GM19025 (cell line): ENCODE measurements around the gene DHX9.

Experiments used
- ATAC-seq: cut with Tn5 transposase; IDR thresholded peaks from one replicate; pipeline ENCODE4 v1.9.1; 2021; ENCODE audit warnings: mild to moderate bottlenecking, low read depth, moderate library complexity; ENCODE audit not compliant: unreplicated experiment

Gene DHX9

DNA sequence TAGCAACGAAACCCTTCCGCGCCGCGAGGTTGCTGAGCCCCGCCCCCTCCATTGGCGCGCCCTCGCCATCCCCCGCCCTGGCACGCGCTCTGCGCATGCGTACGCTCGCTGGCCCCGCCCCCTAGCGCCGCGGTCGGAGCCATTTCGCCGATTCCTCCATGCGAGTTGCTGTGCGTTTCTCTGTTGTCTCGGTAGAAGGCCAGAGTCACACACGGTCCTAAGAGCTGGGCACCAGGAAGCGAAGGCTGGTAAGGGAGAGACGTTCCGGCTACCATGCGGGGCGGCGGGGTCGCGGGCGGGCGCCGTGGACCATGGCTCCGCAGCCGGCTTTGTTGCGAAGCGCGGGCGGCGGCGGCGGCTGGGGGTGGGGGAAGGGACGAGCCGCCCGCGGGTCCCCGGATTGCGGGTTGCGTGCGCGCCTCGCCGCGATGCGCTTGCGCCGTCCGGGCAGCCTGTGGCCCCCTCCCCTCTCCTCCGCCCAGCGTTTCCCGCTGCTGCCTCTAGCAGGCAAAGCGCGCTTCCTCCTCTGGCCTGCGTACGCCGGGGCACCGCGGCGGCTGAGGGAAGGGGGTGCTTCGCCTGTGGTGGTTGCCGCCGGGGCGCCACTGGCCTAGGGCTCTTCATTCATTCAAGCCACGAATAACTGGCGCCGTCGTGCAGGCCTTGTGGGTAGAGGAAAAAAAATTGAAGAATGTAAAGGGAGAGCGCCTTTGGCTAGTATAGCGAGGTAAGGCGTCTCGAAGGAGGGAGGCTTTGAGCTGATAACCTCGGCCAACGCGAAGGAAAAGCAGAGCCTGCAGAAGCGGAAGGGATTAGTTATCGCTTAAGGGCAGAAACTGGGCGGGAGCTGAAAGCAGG, at the start of gene DHX9:
DHX9 (plus strand) TSS at position 139 of the 858 bp plus-strand sequence. CDS start 3,220 bp downstream, outside the sequence.
- peak; percentile 76 for ATAC-seq

DNA sequence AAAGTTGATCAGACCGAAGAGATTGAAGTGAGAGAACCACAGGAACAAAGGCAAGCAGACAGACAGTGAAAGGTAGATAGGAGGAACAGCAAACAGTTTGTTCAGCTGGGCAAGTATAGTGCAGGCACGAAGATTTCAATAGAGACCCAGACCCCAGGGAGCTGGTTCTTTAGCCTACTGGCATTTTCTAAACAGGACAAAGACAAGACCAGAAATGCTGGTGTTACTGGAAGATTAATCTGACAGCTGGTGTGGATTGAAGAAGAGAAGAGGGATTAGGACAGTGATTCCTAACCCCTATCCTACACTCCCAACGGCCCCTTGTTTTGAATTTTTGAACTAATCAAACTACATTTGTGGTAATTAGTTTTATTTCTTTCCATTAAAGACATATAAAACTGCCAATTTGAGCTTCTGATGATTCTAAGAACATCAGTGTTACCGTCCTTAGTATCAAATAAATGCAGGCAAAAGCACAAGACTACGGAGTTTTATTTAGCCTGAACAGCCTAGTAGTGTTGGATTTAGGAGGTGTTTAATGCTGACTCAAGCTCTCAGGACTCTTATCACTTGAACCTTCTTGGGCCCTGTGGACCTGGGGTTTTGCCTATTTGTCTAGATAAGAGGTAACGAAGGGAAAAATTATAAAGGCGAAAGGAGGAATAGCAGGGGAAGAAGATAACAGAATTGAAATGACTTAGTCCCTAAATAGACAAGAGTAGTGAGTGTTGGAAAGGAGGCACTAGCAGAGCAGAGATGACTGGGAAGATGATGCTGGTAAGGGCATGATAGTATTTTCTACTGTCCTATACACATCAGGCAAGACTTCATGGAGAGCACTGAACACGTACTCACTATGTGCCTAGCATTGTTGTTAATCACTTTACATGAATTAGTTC, 47.6 kb upstream of the DHX9 start:
- no peak for ATAC-seq

DNA sequence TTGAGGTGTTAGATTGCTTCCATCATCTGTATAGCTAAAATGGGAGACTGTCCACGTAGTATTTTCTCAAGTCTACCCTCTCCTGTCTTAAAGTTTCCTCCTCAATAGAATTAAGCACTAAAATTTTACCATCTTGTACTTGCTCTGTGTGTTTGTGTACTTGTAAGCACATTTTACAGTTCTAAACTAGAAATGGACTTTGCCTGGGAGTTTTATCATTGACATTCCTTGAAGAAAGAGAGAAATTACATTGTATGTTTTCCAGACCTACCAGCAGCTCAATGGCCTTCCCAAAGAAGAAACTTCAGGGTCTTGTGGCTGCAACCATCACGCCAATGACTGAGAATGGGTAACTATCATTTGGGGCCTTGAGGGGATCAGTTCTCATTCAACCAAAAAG, 45.1 kb upstream of the DHX9 start:
- no peak for ATAC-seq

DNA sequence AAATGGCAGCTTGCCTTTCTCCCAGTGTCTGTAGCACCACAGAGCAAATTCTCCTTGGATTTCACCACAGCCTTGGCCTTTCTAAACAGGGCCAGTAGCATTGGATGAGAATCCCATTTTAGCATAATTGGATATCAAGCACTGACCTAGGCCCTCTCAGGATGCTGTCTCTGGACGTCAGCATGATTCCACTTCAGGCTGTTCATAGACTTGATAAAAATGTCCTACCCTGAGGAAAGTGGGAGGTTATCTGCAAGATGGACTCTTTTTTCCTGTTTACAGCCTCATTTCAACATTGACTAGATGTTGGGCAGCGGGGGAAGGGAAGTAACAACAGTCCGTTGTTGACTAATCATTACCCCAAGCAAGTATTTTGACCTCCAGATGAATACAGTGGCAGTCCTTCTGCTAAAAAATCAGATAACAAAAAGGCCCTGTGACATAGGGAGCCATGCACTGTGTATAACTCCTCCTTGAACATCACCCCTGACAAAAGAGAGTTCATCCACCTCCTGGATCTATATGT, 44.4 kb upstream of the DHX9 start:
- no peak for ATAC-seq

DNA sequence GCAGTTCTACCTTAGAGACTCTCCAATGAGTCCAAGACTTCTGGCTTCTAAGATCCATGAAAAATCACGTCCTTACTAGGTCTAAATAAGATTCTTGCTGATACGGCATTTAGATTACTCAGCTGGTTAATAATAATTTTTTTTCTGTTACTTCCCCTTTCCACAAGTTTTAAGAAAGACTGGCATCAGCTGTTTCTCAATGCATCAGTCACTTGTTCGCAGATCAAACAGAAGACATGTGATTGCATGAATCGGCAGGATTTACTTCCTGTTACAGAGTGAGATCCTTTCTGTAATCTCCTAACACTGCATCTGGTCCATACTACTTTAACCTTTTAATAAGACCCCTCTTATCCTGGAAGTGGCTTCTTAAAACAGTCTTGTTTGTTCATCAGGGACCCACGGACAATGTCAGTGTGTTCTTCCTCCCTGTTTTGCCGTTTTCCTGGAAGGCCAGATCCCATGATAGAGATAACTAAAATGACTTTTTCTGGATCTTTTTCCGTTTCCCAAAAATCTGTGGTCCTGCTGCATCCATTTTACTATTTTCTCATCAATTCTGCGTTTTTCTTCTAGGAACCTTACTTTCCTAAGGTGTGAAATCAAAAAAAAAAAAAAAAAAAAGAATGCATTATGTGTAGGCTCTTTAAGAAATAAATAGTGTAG, 43.5 kb upstream of the DHX9 start:
- no peak for ATAC-seq

DNA sequence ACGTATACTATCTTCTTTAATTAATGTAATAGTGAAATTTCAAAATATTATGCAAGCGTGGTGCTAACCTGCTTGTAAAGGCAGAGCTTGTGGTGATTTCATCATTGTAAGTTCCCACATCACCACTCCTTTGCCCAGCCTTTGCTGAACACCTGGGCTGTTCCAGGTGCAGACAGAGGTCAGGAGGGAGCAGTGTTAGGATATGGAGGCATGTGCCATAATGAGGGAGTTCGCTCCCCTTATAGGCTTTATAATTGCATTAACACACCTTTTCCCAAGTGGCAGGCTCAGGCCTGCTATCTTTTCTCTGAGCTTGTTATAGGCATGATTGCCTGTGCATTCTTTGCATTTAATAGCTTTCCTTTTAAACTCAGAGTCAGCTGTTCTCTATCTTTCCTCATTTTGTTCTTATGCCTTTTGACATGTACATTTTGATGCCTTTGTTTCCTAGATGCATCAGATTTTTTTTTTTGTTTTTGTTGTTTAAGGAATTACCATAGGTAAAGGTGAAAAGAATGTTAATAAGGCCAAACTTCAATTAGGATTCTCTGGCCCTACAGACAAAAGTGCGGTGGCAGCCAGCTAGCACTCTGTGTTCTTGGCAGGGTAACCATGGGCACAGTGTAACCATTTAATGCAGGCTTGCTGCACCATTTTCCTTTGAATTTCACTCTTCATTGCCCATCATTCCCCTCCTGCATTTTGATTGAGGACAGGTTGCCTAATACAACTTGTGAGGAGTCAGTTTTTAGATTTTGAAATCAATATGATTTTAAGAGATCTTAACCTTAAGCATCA, 36.9 kb upstream of the DHX9 start:
- no peak for ATAC-seq

DNA sequence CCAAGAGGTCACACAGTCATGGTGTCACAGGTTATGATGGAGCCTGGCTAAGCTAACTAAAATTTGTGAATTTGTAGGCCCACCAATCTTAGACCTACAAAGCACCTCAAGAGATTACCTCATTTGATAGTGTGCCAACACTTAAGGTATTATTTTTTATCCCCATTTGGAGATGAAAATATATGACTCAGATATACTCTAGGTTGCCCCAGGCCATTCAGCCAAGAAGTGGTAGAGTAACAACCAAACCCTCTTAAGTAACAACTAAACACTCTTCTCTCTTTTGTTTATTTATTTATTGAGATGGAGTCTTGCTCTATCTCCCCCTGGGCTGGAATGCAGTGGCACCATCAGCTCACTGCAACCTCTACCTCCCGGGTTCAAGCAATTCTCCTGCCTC, 35.3 kb upstream of the DHX9 start:
- no peak for ATAC-seq

DNA sequence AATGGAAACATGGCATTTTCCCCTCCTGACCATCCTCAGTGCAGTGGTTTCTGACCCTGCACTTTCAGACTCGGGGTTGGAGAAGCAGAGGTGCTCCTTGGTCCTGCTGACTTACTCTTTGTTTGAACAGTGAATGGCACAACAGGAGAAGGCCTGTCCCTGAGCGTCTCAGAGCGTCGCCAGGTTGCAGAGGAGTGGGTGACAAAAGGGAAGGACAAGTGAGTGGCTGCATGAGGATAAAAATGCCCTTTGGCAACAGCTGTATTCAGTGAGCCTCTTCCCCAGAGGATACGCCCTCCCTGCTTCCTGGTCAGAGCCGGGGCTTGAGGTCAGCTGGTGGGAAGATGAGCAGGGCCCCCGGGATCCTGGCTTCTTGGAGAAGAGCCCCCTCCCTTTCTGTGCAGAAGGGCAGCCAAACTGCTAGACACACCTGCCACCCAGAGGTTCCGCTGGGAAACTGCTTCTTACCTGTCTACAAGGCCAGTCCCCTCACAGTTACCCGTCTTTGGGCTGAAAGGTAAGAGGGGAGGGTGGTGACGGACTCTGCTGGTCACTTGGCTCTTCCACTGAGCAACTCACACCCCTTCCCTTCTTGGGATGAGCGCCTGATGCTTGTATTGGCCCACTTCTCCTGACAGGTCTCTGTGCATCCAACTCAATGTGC, 33.0 kb upstream of the DHX9 start:
- ATAC-seq: no peak

DNA sequence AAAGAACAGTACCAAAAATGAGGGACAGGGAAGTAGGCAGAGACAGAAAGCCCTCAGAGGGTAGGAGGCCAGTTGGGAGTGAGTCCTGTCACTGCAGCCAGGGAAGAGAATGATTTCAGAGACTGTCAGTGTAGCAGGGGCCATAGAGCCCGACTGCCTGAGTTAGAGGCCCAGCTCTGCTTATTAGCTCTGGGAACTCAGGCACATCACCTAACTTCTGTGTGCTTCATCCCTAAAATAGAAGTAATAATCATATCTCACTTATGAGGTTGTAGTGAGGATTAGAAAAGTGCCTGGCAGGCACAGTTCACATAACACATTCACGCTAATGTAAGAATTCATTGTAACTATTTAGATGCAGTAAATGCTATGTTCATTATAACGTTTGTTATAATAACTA, 31.2 kb upstream of the DHX9 start:
- no peak for ATAC-seq

DNA sequence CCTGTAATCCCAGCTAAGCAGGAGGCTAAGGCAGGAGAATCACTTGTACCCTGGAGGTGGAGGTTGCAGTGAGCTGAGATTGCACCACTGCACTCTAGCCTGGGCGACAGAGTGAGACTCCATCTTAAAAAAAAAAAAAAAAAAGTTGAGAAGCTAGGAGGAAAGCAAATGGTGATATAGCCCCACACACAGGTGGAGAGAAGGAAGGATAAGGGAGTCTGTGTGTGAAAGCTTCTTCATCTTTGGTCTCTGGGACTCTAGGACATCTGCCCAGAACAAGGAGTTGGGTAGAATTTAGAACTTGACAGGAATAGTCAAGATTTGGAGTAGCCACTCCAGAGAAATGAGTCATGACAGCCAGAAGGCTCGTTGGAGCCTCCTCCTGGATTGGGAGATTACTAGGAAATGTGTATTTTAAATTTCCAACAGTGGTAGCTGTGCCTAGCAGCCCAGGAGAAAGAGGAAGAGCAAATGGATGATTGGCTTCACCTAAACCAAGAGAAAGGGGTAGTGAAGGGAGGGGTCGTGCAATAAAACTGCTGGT, 29.7 kb upstream of the DHX9 start:
- no peak for ATAC-seq

DNA sequence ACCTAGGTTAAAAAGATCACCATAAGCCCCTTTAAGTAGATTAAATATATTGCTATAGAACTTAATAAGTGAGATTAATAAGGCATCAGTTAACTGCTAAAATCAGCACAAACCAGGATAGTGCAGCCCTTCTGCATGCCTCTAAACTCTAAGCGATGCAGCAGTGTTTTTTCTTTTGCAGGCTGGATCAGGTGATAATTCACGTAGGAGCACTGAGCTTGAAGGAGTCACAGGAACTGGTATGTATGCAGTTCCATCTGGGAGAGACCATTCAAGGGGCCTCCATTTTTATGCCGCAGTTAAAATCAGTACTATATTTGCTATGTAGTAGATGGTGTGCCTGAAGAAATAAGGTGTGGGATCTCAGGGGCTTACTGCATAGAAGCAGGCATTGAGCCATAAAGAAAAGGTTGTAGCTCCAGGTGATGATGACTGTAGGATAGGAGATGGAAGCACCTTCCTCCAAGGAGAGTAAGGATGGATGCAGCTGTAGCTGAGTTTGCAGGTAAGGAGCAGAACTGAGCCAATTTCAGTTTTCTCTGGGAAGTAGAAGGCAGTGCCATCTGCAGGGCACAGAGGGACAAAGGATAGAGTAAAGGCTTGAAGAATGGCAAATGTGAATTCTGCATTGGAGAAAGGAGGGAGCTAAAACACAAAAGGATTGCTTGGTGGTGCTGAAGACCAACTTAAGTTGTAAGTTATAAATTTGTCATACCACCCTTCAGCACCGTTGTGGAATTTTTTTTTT, 27.0 kb upstream of the DHX9 start:
- no peak for ATAC-seq

DNA sequence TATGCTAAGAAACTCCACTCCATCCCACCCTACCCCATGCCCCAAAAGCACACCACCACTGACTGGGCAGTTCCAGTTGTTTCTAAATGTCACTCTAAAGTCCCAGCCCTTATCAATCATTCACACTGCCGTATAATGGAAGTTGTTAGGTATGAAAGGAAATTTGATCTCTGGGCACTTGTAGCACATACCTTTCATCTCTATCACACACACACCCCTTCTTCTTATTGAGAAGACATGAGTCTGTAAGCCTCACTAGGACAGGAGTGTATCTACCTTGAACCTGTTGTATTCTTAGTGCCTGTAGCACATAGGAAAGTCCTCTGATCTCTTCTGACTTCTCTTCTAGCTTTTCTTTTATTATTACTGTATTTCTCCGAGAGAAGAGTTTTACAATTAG, 22.3 kb upstream of the DHX9 start:
- no peak for ATAC-seq

DNA sequence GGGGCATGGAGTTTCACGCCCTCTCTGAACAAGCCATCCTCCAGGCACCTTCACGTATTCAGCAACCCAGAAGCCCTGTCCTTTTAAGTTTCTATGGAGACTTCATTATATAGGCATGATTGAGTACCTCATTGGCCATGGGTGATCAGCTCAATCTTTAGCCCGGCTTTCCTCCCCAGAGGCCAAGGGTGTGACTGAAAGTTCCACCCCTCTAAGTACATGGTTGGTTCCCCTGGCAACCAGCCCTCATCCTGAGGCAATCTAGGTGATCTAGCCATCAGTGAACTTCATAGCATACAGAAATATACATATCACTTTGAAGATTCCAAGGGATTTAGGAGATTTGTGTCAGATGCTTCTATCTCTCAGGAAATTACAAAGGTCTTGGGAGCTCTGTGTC, 21.3 kb upstream of the DHX9 start:
- ATAC-seq: no peak

DNA sequence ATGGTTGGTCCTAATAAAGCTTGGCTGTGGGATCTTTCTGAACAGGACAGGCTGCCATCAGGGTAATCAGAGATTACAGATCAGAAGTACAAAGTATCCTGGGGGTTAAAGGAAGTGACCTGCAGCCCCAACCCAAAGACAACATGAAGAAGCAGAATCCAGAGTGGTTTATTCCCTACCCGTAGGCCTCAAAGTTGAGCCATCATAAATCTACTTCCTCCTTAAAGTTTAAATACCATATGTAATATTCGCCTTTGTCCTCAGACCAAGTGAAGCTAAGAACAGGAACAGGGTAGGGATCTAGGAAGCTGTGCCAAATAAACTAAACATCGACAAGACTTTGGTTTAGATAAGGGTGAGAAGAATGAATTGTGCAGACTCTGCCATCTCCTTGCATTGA, 15.9 kb upstream of the DHX9 start:
- no peak for ATAC-seq

DNA sequence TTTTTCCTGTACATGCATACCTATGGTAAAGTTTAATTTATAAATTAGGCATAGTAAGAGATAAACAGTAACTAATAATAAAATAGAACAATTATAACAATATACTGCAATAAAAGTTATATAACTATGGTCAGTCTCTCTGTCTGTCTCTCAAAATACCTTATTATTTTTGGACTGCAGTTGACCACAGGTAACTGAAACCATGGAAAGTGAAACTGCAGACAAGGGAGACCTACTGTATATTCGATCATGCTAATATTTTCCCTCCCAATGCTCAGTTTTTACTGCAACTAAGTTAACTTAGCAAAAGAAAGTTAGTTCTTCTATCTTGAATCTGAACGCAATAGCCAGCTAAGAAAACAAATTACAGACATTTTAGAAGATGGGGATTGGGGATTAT, 12.3 kb upstream of the DHX9 start:
- ATAC-seq: no peak

DNA sequence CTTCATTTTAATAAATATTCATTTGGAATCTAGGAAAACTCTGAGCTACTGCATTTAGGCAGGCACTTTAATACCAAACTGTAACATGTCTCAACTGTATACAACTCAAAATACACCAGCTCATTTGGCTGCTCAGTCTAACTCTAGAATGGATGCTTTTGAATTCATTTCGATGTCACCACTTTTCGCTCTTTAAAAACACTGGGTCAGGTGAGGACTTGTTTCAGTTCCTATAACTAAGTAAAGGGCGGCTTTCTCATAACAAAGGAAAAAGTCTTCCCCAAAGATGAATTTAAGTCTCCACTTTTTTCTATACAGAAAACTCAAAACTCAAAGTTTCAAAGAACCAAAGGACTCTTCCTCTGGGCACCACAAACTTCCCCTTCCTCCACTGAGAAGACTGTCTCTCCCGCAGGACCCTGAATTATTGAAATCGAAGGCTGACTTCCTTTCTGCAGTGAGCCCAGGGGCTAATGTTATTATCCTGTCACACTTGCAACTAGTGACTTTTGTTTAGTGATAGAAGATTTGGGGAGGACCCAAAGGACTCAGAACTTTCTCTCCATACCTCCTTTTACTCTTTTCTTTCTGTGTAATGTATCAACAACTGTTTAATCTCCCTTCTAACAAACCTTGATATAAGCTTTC, 9.7 kb upstream of the DHX9 start:
- no peak for ATAC-seq

DNA sequence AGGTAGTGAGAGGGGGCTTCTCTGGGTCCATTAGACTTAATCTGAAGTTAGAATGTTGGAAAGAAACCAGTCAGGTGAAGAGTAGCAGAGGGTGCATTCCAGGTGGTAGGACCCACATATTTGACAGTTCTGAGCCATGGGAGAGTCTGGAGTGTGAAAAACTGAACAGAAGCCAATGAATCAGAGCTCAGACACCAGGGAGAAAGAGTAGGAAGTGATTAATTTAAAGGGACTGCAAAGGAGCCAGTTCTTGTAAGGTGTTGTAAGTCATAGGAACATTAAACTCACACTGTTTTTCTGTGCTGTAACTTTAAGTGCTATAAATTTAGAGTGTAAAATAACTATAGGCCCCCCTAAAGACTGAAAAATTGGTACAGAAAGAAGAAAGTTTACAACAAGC, 5.9 kb upstream of the DHX9 start:
- no peak for ATAC-seq

DNA sequence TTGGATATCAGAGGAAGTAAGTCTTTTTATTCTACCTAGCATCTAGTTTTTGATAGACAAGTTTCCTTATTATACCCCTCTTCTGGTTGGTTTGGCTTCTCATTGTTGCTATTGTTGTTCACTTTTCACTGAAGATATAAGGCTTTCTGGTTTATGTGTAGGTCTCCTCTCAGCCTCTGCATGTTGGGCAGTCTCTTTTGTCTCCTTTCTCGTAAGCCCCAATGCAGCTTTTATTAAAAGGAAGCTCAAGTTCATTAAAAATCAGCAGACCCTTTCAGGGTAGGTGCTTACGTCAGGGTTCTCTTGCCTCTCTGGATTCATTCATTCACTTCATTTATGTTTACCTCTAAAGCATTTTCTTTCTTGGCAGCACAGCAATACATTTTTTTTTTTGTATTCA, 4.8 kb upstream of the DHX9 start:
- no peak for ATAC-seq
